ENCODE data around the gene MMEL1.
"Not testable (repeated sequence)": the region's sequence is repeated elsewhere in the genome, so short reads cannot be mapped to it uniquely, and the experiment has no call there.

Gene MMEL1

DNA sequence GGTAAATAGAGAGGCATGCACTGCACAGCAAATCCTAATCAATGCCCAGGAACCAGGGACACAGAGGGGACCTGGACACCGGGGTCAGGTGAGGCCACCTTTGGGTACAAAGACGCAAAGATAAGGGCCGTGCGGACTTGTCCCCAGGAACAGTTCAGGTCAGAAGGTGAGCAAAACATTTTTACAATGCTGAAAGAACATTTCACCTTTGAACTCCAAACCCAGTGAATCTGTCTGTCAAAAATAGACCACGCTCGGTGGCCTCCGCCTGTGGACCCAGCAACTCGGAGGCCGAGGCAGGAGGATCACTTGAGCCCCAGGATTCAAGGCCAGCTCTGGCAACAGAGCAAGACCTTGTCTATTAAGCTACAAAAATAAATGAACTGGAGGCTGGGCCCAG lies 61.5 kb downstream of the MMEL1 start:
- no peak for DNase-seq

DNA sequence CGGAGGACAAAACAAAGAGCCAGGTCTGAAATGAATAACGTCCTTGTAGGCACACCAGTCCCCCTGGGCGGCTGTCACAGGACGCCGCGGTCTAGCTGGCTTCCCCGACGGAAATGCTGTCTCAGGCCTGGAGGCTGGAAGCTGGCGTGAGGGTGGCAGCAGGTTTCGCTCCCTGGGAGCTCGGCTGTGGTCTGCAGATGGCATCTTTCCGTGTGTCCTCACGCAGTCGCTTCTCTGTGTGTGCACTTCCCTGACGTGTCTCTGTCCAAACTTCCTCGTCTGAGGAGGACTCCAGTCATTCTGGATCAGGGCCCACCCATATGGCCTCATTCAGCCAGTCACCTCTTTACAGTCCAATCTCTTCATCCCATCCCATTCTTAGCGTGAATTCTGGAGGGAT lies 62.5 kb downstream of the MMEL1 start:
- DNase-seq: no peak

DNA sequence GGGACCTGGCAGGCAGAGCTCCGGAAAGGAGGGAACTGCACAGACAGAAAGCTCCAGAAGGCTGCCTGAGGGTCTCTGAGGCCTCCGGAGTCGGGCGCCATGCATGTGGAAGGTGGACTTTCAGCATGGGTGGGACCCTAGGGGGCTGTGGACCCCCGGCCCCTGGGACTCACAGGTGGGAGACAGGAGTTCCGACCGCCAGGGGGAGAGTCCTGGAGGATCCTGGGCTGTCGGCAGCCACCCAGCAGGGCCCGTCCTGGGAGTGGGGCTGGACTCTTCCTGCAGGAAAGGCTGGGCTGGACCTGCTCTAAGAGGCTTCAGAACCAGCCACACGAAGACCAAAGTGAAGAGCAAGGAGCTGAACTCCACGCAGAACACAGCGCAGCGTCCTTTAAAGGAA lies 63.1 kb downstream of the MMEL1 start:
- DNase-seq: not testable (repeated sequence)

GRCh38 chr1:2569060-2569459 lies 63.8 kb downstream of the MMEL1 start:
- DNase-seq: no peak

GRCh38 chr1:2568187-2568816 lies 64.5 kb downstream of the MMEL1 start:
- DNase-seq: not testable (repeated sequence)

DNA sequence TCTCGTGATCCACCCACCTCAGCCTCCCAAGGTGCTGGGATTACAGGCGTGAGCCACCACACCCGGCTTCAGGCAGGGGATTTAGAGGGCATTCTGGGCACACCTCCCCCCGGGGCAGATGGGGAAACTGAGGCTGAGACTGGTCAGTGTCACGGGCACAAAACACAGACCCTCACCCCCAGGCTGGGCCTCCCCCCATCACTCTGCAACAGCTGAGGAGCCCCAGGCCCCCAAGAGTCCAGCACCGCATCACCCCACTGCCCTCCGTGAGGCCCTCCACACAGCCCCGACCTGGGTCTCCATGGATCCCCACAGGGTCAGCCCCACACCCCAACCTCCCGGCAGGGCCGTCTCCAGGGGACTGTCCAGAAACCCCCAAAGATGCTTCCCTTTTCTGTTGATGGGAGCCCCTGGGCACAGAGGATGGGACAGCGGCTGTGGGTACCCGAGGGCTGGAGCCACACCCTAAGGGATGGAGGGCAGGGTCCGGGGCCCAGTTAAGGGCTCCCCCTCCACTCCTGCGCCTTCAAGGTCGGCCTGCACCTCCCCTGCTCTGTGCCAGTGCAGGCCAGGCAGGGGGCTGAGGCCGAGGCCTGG lies 65.6 kb downstream of the MMEL1 start:
- DNase-seq: no peak

DNA sequence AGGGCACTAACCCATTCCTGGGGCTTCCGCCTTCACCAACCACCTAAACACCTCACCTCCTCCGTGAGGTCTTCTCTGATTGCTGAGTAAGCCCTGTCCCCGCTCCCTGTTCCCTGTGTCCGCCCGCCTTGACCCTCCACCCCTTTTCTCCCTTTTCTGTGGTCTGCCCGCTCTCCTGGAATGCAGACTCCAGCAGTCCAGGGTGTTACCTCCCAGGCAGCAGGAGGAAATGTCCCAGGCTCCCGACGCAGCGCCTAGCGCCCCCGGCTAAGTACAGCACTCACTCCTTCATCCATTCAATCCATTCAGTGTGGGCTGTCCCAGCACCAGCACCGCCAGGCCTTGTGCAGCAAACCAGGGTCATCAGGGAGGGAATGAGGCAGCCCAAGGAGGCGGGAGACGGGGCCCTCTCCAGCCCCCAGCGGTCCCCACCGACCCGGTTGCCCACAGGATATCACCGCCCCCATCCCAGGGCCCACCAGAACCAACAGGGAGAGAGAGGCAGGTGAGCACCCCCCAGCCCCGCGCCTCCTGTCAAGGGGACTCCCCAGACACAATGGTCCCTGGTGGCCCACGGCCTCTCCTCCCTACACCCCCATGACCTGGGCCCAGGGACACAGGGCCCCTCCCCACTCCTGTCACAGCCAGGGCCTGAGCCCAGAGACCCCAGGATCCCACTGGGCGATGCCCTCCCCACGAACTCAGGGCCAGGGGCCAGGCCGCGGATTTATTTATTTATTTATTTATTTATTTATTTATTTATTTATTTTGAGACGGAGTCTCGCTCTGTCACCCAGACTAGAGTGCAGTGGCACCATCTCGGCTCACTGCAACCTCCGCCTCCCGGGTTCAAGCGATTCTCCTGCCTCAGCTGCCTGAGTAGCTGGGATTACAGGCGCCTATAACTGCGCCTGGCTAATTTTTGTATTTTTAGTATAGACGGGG lies 66.4 kb downstream of the MMEL1 start:
- no peak for DNase-seq

DNA sequence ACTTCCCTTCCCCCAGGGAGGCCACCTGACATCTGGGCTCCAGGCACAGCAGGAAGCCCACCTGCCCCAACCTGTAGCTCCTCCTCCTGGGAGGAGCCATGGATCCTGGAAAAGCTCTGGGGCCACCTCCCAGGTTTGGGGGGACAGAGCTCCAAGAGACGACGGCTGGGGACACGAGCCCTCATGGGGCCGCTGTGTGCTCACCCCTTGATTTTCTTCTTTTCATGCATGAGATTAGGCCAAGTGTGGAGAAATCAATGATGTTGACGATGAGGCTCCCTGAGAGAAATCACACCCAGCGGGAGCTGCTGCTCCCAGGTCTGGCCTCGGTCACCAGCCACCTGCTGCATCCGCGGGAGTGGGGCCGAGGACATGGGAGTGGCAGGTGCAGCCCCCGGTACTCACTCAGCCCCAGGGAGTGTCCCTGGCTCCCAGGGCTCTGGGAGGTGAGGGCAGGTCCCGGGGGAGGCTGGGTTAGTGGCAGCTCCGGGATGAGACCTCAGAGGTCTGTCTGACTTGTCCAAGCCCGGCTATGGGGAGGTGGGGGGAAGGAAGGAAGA lies 67.9 kb downstream of the MMEL1 start:
- no peak for DNase-seq

- DNase-seq: no peak
Measured at GRCh38 chr1:2564006-2564814, 68.6 kb downstream of the MMEL1 start.

- no peak for DNase-seq
Measured at GRCh38 chr1:2563205-2563604, 69.6 kb downstream of the MMEL1 start.

DNA sequence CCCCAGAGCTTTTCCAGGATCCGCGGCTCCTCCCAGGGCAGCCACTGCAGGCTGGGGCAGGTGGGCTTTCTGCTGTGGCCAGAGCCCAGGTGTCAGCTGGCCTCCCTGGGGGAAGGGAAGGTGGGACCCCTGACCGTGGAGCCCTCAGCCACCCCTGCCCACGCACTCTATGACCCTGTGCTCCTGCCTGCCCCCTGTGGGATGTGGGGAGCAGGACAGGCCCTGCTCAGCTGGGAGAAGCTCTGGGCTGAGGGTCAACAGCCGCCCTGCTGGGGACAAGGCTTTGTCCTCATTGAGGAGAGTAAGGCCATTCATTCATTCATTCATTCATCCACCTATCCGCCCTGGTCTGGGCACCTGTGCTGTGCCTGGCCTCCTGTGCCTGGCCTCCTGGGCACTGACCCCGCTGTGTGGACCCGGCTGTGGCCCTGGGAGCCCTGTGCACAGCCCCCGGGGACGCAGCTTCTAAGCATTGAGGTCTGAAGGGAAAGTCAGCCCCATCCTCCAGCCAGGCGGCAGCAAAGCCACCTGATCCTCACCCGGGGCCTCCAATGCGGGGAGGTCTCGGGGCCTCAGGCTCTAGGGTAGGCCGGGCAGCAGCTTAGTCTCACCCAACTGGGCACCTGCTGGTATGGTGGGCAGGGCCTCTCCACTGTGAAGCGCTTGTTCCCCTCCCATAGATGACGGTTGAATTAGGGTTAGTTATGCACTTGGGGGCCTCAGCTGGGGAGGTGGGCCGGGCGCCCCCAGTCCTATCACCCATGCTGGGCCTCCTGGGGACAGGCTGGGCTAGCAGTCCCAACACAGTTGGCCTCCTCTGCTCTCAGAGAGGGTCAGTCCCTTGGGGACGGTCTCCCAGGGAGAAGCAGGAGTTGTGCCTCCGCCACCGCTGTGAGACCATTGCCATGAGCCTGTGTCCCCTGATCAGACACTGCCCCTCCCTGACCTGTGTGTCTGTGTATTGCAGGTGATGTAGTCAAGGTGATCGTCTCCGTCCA lies 70.6 kb downstream of the MMEL1 start:
- DNase-seq: peak; percentile 44 to 48

GRCh38 chr1:2561446-2561845 lies 71.4 kb downstream of the MMEL1 start:
- no peak for DNase-seq

DNA sequence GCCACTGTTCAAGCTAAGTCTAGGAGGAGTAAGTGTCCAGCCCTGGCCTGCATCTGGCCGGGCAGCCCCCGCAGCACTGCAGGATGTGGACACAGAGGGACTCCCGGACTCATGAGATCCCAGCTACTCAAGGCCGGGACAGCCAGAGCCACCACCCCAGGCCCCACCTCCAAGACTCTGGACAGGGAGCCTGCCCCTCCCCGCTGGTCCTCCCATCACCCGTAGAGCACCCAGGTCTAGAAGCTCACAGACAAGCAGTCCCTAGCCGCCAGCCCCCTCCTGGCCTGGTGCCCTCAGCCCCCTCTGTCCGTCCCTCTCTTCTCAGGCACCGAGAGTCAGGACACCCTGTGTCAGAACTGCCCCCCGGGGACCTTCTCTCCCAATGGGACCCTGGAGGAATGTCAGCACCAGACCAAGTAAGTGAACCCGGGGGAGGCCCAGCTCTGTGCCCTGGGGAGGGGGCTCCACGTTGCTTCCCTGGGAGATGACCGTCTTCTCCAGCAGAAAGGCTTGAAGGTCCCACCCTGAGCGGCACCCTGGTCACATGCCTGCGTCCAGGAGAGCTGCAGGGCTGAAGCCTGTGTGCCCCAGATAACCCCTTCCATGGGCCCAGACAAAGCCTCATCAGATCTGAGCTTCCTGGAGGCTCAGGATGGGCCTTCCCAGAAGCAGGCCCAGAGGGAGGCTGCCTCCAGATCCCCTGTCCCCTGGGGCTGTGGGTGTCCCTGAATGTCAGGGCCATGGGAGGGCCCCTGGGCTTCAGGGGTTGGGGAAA lies 72.3 kb downstream of the MMEL1 start:
- no peak for DNase-seq

DNA sequence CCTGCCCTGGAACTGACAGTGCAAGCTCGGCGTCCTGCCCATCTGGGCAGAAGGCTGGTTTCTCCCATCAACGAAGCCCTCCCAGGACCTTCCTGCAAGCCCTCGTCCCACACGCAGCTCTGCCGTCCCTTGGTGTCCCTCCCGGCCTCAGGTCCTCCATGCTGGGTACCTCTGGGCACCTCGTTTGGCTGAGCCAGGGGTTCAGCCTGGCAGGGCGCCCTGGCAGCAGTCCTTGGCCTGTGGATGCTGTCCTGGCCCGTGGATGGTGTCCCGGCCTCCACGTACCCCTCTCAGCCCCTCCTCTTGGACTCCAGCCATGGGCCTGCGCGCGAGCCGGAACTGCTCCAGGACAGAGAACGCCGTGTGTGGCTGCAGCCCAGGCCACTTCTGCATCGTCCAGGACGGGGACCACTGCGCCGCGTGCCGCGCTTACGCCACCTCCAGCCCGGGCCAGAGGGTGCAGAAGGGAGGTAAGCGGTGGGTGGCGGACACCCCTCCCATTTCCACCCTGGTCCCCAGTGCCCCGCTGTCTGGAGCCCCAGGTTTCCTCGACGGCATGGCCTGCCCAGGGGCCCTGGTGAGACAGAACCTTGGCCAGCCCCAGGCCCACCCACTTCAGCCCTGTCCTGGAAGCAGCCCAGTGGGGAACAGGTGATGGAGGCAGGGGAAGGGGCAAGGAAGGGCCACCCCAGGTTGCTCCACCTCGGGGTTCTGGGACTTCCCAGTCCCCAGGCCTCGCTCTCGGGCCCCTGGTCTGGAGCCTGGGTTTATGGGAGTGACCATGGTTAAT lies 73.1 kb downstream of the MMEL1 start:
- DNase-seq: no peak

DNA sequence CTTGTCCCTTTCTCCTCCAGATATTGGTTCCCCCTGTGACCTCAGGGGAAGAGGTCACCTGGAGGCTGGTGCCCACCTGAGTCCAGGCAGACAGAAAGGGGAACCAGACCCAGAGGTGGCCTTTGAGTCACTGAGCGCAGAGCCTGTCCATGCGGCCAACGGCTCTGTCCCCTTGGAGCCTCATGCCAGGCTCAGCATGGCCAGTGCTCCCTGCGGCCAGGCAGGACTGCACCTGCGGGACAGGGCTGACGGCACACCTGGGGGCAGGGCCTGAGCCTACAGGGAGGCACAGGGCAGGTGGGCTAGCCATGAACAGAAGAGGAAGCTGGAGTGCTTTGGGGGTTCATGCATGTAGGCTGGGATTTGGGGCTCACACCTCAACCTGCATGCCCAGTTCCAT lies 74.0 kb downstream of the MMEL1 start:
- DNase-seq: no peak

DNA sequence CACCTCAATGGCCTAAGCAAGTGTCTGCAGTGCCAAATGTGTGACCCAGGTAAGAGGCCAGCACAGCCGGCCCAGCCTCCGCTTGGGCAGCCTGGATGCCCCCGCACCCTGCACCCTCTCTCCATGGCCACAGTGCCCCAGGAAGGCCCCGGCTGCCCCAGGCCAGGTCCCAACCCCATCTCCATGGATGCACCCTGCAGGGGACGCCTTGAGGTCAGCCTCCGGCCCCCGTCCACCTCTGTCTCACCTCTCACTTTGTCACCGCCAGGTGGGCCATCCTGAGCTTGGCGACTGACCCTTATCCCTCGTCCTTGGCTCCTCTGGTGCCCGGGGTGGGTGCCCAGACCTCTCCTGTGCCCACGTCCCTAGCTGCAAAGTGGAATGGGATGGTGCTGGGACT lies 74.4 kb downstream of the MMEL1 start:
- DNase-seq: no peak

DNA sequence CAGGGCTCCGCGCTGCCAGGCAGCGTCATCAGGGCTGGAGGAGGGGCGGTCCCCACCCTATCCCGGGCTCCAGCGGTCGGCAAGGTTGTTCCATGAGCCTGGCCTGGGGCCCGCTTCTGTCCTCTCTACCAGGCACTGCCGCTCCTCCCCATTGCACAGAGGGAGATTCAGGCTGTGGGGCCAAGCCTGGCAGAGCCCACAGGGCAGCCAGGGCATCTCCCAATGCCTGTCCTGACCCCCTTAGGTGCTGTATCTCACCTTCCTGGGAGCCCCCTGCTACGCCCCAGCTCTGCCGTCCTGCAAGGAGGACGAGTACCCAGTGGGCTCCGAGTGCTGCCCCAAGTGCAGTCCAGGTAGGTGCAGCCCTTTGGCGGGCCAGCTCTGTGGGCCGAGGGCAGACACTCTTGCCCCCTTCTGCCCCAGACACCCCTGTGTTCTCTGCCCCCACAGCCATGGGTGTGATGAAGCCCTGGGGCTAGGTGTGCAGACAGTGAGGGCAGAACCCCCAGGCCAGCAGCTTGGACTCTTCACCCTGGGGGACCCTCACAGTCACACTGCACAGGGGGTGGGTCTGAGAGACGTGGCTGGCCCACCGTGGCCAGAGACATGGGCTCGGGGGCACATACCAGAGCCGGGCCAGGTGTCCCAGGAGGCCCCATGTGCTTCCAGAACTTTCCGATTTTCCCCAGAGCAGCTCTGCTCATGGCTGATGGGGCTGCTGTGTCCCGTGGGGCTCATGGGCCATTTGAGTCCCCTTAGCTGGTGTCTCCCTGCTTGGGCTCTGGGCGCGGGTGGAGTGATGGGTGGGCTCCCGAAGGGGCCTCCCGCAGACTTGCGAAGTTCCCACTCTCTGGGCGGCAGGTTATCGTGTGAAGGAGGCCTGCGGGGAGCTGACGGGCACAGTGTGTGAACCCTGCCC lies 75.1 kb downstream of the MMEL1 start:
- peak in 1 of 2 experiments; percentile 28 for DNase-seq

DNA sequence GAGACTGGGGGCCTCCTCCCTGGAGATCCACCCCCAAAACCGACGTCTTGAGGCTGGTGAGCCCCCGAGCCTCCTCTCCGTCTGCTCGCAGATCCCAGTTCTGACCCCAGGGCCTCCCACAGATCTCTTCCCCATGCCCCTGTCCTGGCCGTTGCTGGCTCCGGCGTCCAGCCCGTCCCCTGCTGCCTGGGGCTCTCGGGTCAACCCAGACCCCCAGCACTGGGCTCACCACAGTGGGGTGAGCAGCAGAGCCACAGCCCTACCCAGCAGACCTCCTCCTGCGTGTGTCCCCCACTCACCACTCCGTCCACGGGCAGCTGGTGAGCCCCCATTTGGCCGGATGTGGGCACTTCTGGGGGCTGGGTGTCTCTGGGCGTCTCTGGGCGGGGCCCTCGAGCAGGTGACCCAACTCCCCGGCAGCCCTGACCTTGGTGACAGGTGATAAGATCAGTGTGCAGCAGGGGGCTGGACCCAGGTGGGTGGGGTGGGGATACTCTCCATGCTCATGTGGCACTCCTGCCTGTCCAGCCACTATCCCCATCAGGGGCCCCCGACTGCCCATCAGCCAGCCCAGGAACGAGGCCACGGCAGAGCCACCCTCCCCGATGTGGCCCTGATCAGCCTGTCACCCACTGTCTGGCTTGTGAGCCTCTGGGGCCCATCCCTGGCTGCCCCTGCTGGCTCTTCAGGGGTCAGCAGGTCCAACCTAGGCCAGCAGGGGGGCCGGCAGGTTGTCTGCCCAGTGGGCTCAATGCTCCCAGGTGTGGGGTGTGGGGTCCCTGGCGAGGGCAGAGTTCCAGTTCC lies 75.9 kb downstream of the MMEL1 start:
- DNase-seq: peak; percentile 54 to 66
